Stimulated activated naive CD4-positive, alpha-beta T cell treated with Interleukin-2 at 50 U/mL for 16 hours (primary cell): ENCODE data around the gene GRIK4.

Experiments
- DNase-seq: peaks from one replicate; lab custom pipeline; 2025; lab: John Stamatoyannopoulos, UW

GRIK4 gene

DNA sequence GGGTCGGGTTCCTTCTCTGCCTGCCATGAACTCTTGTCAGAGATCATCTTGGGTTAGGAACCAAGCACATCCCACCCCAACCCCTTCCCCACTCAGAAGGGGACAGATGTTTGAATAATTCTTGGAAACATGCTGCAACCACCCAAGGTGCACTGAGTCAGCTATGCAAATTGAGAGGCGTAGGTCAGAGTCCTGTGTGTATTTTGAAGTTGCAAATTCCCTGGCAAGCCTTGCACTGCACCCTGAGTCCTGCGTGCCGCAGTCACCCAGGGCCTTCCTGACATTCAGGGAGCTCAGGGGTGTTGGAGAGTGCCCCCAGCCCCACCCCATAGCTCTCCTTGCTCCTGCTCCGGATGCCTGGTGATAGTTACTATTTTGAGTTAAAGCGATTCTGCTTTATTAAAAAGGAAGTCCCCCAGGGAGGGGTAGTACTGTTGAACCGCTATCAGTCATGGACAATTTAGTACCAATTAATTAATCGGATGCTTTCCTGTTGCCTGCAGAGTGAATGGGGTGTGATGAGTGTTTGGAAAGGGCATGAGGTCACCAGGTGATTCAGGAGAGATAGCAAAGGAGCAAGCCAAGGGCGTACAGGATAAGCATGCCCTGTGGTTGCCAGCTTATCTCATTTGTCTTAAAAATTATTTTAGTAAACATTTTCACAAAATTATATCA lies 123.7 kb downstream of the GRIK4 start:
- no peak for DNase-seq

DNA sequence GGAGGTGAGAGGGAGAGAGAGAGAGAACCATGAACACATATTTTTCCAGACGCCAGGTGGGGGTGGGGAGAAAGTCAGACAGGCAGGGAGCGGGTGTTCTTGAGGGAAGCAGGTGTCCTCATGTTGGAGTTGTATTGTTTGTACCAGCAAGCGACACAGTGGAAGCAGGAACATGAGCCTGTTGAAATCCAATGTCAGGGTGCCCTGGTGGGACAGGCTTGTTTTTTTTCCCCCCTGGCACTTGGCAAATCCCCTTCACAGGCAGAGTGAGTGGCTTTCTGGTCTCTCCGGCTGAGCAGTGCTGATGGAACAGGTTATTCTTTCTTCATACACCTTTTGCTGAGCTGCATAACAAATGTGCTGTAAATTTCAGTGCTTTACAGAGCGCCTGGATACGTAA lies 125.6 kb downstream of the GRIK4 start:
- no peak for DNase-seq

GRCh38 chr11:120642196-120642894 lies 130.8 kb downstream of the GRIK4 start:
- DNase-seq = no peak

- DNase-seq = no peak
Measured at GRCh38 chr11:120643284-120643683, 131.7 kb downstream of the GRIK4 start.

- no peak for DNase-seq
Measured at GRCh38 chr11:120645639-120646038, 134.1 kb downstream of the GRIK4 start.

DNA sequence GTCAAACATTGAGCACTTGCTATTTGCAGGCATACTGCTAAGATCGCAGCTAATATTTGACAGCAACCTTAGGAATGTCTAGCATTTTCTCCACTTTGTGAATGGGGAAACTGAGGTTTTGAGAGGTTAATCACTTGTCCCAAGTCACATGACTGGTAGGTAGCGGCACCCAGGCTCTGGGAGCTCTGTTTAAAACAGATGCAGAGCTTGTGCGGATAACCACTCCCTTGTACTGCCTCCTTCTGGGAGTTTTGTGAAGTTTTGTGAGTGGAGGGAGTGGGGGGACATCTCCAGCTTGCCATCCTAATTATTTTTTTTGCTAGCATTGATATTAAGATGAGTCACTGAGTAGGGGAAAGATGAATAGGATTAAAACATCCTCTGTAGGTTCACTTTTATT lies 134.7 kb downstream of the GRIK4 start:
- no peak for DNase-seq

DNA sequence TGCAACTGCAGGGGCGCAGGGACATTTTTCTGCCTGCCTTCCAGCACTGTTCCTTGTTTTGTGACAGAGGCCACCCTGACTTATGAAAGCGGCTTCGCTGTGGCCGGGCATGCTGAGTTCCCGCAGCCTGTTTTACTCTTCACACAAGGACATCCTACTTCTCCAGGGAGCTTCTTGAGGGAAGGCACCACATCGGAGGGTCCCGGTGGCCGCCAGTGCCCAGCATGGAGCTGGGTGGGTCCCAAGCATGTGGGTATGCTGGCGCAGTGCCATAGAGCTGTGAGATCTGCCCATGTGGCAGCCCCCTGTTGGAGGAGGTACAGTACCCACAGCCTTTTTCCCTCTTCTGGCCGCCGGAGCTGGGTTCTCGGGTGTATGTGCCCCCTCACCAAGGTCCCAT lies 136.1 kb downstream of the GRIK4 start:
- no peak for DNase-seq

GRCh38 chr11:120648771-120649170 lies 137.2 kb downstream of the GRIK4 start:
- no peak for DNase-seq

GRCh38 chr11:120649316-120649715 lies 137.8 kb downstream of the GRIK4 start:
- no peak for DNase-seq

DNA sequence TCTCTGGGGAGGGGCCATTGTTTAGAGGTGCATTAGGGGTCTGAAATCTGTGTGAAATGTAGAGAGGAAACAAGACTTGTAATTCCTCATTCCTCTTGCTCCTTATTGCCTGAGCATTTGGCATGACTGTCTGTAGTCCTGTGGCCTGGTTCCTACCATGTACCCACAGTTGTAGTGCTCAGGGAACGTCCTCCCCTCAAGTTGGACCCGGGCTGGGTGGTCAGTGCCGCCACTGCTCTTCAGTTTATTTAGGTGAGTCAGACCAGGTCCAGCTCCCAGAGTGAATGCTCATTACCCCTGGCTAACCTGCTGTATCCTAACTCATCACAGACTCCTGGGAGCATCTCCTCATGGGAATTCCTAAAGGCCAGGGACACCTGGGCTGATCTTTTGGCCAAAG lies 139.8 kb downstream of the GRIK4 start:
- no peak for DNase-seq

DNA sequence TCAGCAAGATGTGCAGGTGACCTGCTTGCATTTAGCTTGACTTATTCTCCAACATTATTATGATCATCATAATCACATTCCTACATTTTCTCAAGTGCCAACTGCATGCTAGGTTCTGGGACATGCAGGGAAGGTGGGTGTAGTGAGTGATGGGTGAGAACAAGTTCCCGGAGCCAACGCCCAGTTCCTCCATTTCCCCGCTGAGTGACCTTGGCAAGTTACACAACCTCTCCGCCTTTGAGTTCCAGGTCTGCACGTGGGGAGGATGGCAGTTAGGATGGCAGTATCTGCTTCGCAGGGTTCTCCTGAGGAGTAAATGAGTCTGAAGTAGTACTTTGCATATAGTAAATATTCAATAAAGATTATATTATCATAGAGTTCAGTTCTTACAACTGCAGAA lies 140.3 kb downstream of the GRIK4 start:
- DNase-seq = no peak

DNA sequence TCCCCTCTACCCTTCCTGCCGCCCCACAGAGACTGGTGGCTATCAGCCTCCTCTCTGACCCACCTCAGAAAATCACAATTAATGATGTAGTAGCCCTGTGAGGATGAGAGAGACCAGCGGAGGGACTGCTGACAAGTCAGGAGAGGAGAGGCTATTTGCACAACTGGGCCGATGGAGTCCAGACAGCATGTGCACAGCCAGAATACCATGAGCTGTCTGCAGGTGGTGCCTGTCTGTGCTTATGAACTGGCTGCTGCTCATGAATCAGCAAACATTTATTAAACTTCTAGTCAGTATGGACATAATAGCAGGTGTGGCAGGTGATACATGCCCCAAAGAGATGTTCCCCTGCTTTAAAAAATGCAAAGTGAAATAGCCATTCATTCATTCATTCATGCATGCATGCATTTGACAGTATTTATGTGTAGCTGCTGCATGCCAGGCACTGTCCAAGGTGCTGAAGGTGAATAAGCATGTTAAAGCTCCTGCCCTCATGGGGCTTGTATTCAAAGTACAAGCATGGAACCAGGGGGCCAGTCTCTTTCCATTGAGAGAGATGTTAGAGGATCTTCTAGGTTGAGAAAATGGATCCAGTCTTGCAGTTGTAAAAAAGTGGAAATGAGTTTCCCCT lies 141.3 kb downstream of the GRIK4 start:
- DNase-seq = no peak

- DNase-seq = no peak
Measured at GRCh38 chr11:120655589-120655988, 144.0 kb downstream of the GRIK4 start.

DNA sequence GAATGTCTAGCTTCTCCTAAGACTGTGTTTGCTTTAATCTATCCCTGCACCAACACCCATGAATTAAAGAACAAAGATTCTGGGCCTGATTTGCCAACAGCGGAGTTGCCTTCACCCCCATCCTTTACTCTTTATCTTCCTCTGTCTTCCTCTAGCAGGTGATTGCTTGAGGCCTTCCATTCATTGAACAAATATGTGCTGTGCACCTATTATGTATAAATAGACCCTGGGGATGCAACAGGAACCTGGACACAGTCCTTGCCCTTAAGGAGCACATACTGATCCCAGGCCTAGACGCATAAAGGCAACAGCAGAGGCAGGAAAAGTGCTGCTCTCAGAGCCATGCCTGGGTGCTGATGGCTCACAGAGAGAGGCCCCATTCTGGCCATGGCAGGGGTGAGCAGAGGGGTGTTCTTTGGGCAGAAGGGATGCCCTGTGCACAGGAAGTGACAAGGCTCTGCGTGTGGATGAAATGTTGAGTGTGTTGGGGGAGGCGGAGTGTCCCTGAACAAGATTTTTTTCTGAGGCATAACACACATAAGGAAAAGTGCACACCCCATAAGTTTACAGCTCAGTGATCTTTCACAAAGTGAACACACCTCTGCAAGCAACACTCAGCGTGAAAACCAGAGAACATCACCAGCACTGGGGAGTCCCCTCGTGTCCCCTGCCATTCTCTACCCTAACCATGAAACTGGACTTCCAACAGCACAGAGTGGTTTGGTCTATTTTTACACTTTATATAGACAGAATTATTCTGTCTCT lies 145.9 kb downstream of the GRIK4 start:
- DNase-seq = no peak

DNA sequence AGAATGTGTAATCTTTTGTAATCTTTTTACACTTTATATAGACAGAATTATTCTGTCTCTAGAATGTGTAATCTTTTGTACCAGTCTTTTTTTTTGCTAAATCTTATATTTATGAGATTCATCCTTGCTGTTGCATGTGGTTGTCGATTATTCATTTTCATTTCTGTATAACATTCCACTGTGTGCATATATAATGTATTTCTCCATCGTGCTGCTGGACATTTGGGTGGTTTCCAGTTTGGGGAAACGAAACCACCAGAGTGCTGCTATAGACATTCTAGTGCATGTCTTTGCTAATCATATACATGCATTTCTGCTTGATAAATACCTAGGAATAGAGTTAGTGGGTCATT lies 146.5 kb downstream of the GRIK4 start:
- DNase-seq = no peak

GRCh38 chr11:120659076-120659475 lies 147.5 kb downstream of the GRIK4 start:
- DNase-seq = no peak

- no peak for DNase-seq
Measured at GRCh38 chr11:120660024-120660565, 148.5 kb downstream of the GRIK4 start.

GRCh38 chr11:120662071-120662676 lies 150.6 kb downstream of the GRIK4 start:
- no peak for DNase-seq

GRCh38 chr11:120663142-120663541 lies 151.6 kb downstream of the GRIK4 start:
- DNase-seq = no peak

- DNase-seq = no peak
Measured at GRCh38 chr11:120666121-120666639, 154.6 kb downstream of the GRIK4 start.

DNA sequence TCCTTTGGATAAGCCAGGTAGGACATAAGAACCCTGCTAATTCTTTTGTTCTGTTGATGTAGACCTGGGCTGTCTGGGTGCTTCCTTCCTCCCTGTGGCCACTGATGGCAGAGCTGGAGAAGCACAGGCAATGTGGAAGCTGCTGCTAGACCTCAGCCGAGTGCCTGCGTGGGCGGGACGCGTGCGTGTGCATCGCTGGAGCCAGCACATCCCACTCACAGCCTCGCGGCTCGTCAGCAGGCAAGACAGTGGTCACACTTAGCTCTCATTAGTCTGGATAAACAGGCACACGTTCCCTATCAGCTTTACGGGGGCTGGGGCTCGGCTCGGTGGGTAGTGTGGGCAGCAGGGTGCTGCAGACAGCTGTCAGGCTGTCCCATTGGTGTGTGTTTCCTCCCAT lies 155.7 kb downstream of the GRIK4 start:
- DNase-seq = no peak

- DNase-seq = no peak
Measured at GRCh38 chr11:120667934-120668333, 156.4 kb downstream of the GRIK4 start.
